Uterus (tissue), 2 donors: Measurements from ENCODE around the gene ZFP57.

ENCODE experiments used
- POLR2A ChIP-seq, 2 donors: fragments of 450-650 bp; IDR thresholded peaks; one replicate each; pipeline ENCODE4 v1.6.1; 2016; ENCODE audit warnings: antibody characterized with exemption in 2 of 2, mild to moderate bottlenecking in 1 of 2, moderate library complexity in 1 of 2
- TF ChIP-seq, protein P1 (sequence below), 4 experiments: fragments of 200-600 bp in 2 of 4; fragments of 450-650 bp in 2 of 4; sonication (generic) in 2 of 4; IDR thresholded peaks; one replicate each; pipeline ENCODE4 v1.5.1; 2016 to 2019; ENCODE audit warnings: antibody characterized with exemption in 4 of 4, mild to moderate bottlenecking in 2 of 4, moderate library complexity in 1 of 4

DNA sequence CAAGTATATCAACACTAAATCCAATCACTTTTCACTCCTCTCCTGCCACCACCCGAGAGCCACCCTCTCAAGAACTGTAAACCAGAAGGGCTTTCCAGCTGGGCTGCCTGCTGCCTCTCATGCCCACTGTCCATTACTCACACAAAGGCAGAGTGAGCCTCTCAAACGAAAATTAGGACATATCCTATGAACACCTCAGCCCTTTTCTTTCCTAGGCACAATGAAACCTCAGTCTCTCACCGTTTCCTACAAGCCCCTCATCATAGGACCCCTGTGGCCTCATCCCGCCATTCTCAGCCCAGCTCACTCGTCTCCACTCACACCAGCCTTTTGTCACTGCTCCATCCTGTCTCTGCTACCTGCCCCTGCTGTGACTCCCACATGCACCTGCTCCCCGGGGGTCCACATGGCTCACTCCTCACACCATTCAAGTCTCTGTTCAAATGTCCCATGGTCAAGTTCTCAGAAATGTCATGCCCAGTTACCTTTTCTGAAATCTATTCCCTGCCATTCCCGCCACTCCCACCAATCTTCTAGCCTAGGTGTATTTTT, 49.7 kb upstream of the ZFP57 start:
- TF ChIP-seq, protein P1, sequence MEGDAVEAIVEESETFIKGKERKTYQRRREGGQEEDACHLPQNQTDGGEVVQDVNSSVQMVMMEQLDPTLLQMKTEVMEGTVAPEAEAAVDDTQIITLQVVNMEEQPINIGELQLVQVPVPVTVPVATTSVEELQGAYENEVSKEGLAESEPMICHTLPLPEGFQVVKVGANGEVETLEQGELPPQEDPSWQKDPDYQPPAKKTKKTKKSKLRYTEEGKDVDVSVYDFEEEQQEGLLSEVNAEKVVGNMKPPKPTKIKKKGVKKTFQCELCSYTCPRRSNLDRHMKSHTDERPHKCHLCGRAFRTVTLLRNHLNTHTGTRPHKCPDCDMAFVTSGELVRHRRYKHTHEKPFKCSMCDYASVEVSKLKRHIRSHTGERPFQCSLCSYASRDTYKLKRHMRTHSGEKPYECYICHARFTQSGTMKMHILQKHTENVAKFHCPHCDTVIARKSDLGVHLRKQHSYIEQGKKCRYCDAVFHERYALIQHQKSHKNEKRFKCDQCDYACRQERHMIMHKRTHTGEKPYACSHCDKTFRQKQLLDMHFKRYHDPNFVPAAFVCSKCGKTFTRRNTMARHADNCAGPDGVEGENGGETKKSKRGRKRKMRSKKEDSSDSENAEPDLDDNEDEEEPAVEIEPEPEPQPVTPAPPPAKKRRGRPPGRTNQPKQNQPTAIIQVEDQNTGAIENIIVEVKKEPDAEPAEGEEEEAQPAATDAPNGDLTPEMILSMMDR (IDR thresholded peaks at IDR 0.05), result no peak
- TF ChIP-seq POLR2A (IDR thresholded peaks at IDR 0.05), result no peak
